Measurements from ENCODE around the gene STK16.
"Not testable (repeated sequence)": the region's sequence is repeated elsewhere in the genome, so short reads cannot be mapped to it uniquely, and the experiment has no call there.

The STK16 gene

GRCh38 chr2:219254590-219255201 lies 9.4 kb downstream of the STK16 start:
- no peak for DNase-seq (ENCODE audit: low read depth)
- H3K4me3 ChIP-seq (ENCODE audit: low read depth, low read length) = peak overlapping the region; percentile 58

- not testable (repeated sequence) for DNase-seq (ENCODE audit: low read depth); H3K4me3 ChIP-seq (ENCODE audit: low read depth, low read length)
Observed at GRCh38 chr2:219258942-219259341, 13.7 kb downstream of the STK16 start.

- no peak overlapping the region for H3K4me3 ChIP-seq (ENCODE audit: low read depth, low read length)
- no peak for DNase-seq (ENCODE audit: low read depth)
Observed at GRCh38 chr2:219261024-219261855, 16.0 kb downstream of the STK16 start.

DNA sequence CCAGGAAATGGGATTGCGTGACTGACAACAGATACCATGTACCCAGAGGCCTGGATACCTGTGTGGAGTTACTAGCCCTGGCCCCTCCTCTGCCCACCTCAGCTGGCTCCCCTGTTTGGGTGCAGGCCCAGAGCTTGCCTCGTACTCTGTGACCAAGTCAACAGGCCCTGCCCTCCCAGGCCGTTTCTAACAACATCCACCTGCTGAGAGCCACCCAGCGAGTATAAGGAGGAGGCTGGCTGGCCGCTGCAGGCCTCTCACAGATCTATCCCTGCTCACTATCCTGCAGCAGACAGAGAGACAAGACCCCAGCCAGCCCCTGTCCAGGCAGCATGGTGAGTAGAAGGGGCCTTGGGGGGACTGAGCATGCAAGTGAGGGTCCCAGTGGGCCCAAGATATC lies 21.0 kb downstream of the STK16 start:
- no peak for DNase-seq (ENCODE audit: low read depth)
- H3K4me3 ChIP-seq (ENCODE audit: low read depth, low read length) = no peak overlapping the region

DNA sequence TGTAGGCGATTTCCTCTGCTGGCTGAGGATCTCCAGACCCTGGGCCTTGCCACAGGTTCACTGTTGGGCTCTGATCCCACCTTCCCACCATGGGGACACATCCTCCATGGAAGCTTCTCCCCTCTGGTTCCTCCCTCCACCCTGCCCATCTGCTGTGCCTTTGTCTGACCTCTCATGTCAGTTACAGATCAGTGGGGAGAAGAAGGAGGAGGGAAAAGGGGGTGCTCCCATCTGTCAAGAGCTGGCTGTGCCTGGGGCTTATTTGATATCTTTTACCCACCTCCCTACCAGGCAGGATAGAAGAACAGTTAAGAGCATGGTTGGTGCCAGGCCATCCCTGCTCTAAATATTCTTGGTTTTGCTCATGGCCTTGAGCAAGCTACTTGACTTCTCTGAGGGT lies 21.6 kb downstream of the STK16 start:
- no peak overlapping the region for H3K4me3 ChIP-seq (ENCODE audit: low read depth, low read length)
- DNase-seq (ENCODE audit: low read depth) = no peak

DNA sequence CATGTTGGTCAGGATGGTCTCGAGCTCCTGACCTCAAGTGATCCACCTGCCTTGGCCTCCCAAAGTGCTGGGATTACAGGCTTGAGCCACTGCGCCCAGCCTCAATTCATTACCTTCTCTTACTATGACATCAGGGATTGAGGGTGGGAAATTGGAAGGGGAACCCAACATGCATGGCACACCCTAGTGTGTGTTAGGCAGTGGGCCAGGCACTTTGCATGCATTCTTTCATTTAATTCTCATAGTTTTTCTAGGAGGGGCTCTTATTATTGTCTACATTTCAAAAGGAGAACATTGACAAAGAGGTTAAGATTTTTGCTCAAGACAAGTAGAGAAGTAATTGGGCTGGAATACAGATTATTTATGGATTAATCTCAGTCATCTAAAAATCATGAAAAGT lies 23.0 kb downstream of the STK16 start:
- DNase-seq (ENCODE audit: low read depth) = no peak
- no peak overlapping the region for H3K4me3 ChIP-seq (ENCODE audit: low read depth, low read length)

DNA sequence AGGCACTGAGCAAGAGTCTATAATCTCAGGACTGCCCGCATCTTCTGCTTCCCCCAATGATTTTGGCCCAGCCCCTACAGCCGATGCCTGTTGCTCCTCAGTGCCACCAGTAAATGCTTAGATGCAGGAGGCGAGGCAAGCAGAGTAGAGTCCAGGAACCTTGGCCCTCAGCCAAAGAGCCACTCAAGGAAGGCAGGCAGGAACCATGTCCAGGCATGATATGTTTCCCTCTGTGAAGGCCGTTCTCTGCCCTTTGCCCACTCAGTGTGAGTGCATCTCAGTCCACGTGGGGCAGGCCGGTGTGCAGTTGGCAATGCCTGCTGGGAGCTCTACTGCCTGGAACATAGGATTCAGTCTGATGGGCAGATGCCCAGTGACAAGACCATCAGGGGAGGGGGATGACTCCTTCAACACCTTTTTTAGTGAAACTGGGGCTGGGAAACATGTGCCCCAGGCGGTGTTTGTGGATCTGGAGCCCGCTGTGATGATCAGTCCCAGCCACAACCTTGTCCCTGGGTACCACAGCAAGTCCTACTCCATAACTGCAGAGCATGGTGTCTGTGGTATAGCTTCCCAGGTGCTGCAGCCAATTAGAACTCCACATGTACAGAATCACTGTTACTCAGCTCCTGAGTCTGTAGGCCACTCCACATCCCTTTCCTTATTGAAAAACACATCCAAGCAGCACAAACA lies 24.2 kb downstream of the STK16 start:
- no peak for DNase-seq (ENCODE audit: low read depth)
- H3K4me3 ChIP-seq (ENCODE audit: low read depth, low read length) = no peak overlapping the region

GRCh38 chr2:219270055-219270372 lies 24.7 kb downstream of the STK16 start:
- no peak overlapping the region for H3K4me3 ChIP-seq (ENCODE audit: low read depth, low read length)
- no peak for DNase-seq (ENCODE audit: low read depth)

GRCh38 chr2:219271021-219271420 lies 25.7 kb downstream of the STK16 start:
- no peak overlapping the region for H3K4me3 ChIP-seq (ENCODE audit: low read depth, low read length)
- no peak for DNase-seq (ENCODE audit: low read depth)

DNA sequence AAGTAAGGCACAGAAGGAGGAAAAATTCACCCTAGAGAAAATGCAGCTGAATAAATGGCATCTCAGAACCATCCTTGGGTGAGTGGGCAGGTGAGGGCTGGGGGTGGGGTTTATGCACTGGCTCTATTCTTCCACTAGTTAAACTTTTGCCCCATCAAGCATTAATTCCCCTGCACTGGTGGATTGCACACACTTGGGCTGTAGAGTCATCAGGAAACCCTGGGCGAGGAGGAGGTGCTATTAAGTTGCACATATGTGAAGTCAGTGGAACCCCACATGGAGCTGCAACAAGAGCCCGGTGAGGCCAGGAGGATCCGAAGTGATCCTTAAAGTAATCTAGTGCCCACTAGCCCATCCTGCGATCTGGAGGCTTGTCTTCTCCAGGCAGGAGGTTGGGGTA lies 27.1 kb downstream of the STK16 start:
- no peak for DNase-seq (ENCODE audit: low read depth)
- no peak overlapping the region for H3K4me3 ChIP-seq (ENCODE audit: low read depth, low read length)

DNA sequence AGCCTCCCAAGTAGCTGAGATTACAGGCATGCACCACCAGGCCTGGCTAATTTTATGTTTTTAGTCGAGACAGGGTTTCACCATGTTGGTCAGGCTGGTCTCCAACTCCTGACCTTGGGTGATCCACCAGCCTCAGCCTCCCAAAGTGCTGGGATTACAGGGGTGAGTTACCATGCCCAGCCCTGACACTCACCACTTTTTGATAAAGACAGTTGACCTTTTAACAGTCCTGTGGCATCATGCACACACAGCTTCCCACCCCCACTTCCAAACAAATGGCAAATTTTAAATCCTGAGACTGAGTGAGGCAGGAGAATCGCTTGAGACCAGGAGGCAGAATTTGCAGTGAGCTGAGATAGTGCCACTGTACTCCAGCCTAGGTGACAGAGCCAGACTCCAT lies 27.7 kb downstream of the STK16 start:
- H3K4me3 ChIP-seq (ENCODE audit: low read depth, low read length) = no peak overlapping the region
- DNase-seq (ENCODE audit: low read depth) = no peak

GRCh38 chr2:219273937-219274336 lies 28.7 kb downstream of the STK16 start:
- no peak for DNase-seq (ENCODE audit: low read depth)
- no peak overlapping the region for H3K4me3 ChIP-seq (ENCODE audit: low read depth, low read length)

- H3K4me3 ChIP-seq (ENCODE audit: low read depth, low read length) = no peak overlapping the region
- DNase-seq (ENCODE audit: low read depth) = peak; percentile 52
Observed at GRCh38 chr2:219274361-219274921, 29.2 kb downstream of the STK16 start.

DNA sequence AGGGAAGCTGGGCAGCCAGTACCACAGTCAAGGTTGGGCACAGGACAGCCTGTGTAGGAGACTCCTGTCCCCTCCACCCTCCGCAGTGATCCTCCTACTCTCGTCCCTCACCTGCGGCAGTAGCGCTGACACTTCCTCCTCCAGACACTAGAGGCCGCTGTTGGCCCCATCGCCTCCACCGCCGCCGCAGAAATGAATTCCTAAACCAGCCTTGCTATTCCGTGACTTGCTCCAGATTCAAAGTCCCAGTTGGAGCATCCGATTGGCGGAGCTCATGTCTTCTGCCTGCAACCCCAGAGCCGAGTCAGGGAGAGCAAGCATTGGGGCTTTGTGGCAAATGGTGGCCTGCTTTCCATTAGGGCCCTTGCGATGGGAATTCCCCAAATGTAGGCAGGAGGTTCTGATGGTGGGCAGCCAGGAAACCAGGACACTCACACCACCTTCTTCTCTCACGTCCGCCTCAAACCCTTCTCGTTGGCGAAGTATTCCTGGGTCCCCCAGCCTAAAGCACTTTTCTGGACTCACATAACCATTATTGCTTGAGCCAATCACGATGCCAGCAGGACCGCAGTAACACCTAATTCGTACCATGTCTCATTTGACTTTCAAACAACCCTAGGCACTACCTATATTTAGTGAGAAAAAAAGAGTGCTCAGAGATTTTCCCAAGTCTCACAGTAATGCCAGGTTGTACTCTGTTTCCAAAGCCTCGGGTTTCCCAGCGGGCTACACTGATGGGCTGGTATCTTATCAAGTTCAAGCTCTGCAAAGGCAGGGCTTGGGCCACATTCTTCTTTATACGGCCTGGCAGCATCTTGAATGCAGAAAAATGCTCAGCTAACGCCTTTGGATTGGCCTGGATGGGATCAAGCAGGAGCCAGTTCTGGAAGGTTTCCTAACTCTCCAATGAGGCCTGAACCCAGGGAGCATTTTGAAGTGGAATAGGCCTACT lies 32.7 kb downstream of the STK16 start:
- H3K4me3 ChIP-seq (ENCODE audit: low read depth, low read length) = no peak overlapping the region
- DNase-seq (ENCODE audit: low read depth) = no peak

DNA sequence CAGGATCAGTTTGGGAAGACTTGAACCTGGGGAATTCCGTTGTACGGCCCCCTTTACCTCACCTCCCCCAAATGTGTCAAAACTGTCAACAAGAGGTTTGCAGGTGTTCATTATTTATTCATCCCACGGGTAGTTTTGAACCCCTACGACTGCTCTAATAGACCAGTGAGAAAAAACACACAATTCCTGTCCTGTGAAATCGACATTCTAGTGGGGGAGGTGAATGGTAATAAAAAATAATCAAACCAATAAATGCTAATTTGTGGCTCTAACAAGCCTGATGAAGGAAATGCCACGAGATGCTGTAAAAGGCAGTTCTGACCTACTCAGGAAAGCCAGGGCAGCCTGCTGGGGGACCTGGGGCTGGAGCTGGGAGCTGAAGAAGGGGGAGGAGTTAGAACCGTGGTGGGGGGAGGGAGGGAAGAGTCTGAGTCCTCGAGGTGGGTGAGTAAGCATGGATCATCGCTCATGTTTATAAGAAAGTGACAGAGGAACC lies 33.4 kb downstream of the STK16 start:
- no peak for DNase-seq (ENCODE audit: low read depth)
- H3K4me3 ChIP-seq (ENCODE audit: low read depth, low read length) = peak overlapping the region; percentile 30

DNA sequence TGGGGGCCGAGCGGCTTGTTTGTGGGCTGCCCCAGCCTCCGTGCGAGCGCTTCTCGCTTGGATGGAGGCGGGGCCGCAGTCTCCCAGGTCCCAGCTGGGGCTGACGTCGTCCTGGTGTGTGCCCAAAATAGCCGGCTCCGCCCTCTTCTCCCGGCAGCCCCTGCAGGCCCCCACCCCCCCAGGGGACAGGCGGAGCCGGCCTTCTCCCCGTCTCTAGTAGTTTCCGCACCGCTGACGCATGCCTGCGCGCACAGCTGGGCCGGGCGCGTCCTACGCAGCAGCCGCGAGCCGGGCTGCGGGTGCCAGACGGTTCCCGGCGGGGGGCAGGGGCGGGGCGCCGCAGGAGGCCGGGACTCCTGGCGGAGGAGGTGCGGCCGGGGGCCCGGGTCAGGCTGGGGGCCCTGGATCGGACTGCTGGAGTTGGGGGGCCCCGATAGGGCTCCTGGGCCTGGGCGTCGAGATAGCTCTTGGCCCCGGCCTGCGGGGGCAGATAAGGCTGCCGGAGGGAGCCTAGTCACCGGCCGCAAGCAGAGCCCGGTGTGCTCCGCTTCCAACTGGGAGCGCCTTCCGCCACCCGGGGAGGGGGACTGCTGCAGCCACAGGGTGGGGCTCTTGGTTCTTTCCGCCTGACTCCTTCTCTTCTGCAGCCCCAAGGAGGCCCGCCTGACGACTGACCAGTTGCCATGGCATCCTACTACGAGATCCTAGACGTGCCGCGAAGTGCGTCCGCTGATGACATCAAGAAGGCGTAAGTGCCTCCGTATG lies 34.1 kb downstream of the STK16 start, which contains the start of gene DNAJB2:
TSS of gene DNAJB2 (plus strand) at position 216 of the 765 bp plus-strand sequence. CDS start at position 684, 468 bp downstream.
- peak within 1 kb of the TSS; percentile 59 for H3K4me3 ChIP-seq (ENCODE audit: low read depth, low read length)
- peak; percentile 99 for DNase-seq (ENCODE audit: low read depth)

GRCh38 chr2:219279916-219280516 lies 34.7 kb downstream of the STK16 start:
- peak overlapping the region; percentile 59 for H3K4me3 ChIP-seq (ENCODE audit: low read depth, low read length)
- DNase-seq (ENCODE audit: low read depth) = no peak

DNA sequence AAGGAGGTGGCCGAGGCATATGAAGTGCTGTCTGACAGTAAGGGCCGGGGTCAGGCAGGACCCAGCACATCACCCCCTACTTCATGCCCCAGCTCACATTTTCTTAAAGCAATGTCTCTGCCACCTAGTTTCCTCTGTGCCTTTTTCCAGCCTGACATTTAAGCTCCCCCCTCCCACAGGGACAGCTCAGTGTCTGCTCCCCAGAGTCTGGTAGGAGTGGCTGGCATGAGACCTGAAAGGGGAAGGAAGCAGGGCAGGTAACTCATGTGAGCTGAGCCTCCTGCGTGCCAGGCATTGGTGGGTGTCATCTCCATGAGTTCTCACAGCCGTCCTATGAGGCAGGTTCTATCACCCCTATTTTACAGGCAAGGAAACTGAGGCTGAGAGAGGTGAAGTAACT lies 35.4 kb downstream of the STK16 start:
- DNase-seq (ENCODE audit: low read depth) = no peak
- peak overlapping the region; percentile 59 for H3K4me3 ChIP-seq (ENCODE audit: low read depth, low read length)
